Measurements from ENCODE around the gene MPRIP.

- no peak for TF ChIP-seq CTCF (IDR thresholded peaks at IDR 0.05)
- TF ChIP-seq POLR2A (IDR thresholded peaks at IDR 0.05) = no peak
These were observed 65.0 kb downstream of the MPRIP start for GRCh38 chr17:17107281-17107680.

All from body of pancreas (tissue), 4 donors.